Retinal pigment epithelial cell (primary cell): ENCODE measurements around the gene FAM193A.
"Not testable (repeated sequence)": the region's sequence is repeated elsewhere in the genome, so short reads cannot be mapped to it uniquely, and the experiment has no call there.

Experiments
- DNase-seq: peaks from one replicate; pipeline ENCODE4 v3.0.0-alpha.2; 2010; ENCODE audit warnings: low read depth
- H3K4me3 ChIP-seq: 2 replicates; pipeline ENCODE4 v1.5.1; 2011; ENCODE audit warnings: mild to moderate bottlenecking, low read length, control low read depth, moderate library complexity
- CTCF ChIP-seq: conservative IDR thresholded peaks from 2 replicates; pipeline ENCODE4 v1.5.1; 2011; ENCODE audit warnings: low read depth, low read length, control low read depth, inconsistent platforms

Gene FAM193A

GRCh38 chr4:2591189-2591588 is 54.7 kb downstream of the FAM193A start:
- no peak overlapping the region for H3K4me3 ChIP-seq
- DNase-seq = peak; percentile 17
- TF ChIP-seq CTCF = no peak

GRCh38 chr4:2592014-2592413 is 55.6 kb downstream of the FAM193A start:
- not testable (repeated sequence) for H3K4me3 ChIP-seq, DNase-seq

GRCh38 chr4:2592572-2592971 is 56.1 kb downstream of the FAM193A start:
- no peak overlapping the region for H3K4me3 ChIP-seq
- no peak for TF ChIP-seq CTCF
- no peak for DNase-seq

GRCh38 chr4:2593003-2593402 is 56.6 kb downstream of the FAM193A start:
- no peak overlapping the region for H3K4me3 ChIP-seq
- no peak for TF ChIP-seq CTCF
- no peak for DNase-seq

- no peak overlapping the region for H3K4me3 ChIP-seq
- no peak for DNase-seq
- no peak for TF ChIP-seq CTCF
These were observed 59.0 kb downstream of the FAM193A start for GRCh38 chr4:2595436-2595835.

- TF ChIP-seq CTCF = no peak
- DNase-seq = no peak
- H3K4me3 ChIP-seq = no peak overlapping the region
These were observed 59.6 kb downstream of the FAM193A start for GRCh38 chr4:2595952-2596552.

- no peak for DNase-seq
- no peak for TF ChIP-seq CTCF
- H3K4me3 ChIP-seq = no peak overlapping the region
These were observed 60.2 kb downstream of the FAM193A start for GRCh38 chr4:2596611-2597010.
